Activated CD4-positive, alpha-beta memory T cell treated with anti-CD3 and anti-CD28 coated beads for 36 hours (primary cell): ENCODE data around the gene ARF3. TPM values are rescaled to one million over a fixed set of nuclear protein-coding genes. Genes with fewer than 3 reads are reported as not detected.

Source experiments
- CTCF ChIA-PET: fragments of 350-600 bp; sonication (Branson Sonifier 250); formaldehyde crosslinking; loops from one replicate; lab custom pipeline; 2021; ENCODE audit warnings: antibody characterized with exemption, inconsistent platforms; lab: Charles Lee
- POLR2A ChIA-PET: fragments of 350-600 bp; sonication (Branson Sonifier 250); formaldehyde crosslinking; loops from one replicate; lab custom pipeline; 2021; ENCODE audit warnings: antibody characterized with exemption; lab: Charles Lee
- DNase-seq: peaks from one replicate; pipeline ENCODE4 v3.0.0-alpha.2; 2020
- H3K27ac Mint-ChIP-seq: one replicate; pipeline ENCODE4 v1.8.0; 2021; ENCODE audit warnings: mixed read lengths
- H3K27me3 Mint-ChIP-seq: one replicate; pipeline ENCODE4 v1.8.0; 2021; ENCODE audit warnings: mixed read lengths
- H3K36me3 Mint-ChIP-seq: one replicate; pipeline ENCODE4 v1.8.0; 2021; ENCODE audit warnings: mixed read lengths
- H3K4me1 Mint-ChIP-seq: one replicate; pipeline ENCODE4 v1.8.0; 2021; ENCODE audit warnings: low read depth, mixed read lengths
- H3K4me3 Mint-ChIP-seq: one replicate; pipeline ENCODE4 v1.8.0; 2021; ENCODE audit warnings: mild to moderate bottlenecking, mixed read lengths
- H3K9me3 Mint-ChIP-seq: one replicate; pipeline ENCODE4 v1.8.0; 2021; ENCODE audit warnings: mixed read lengths
- intact Hi-C: fragments of 100-400 bp; cut with micrococcal nuclease; formaldehyde crosslinking; loops from one replicate; pipeline ENCODE4 v1.15.1; 2023
- total RNA-seq, 2 experiments: library from RNA; stranded (reverse); gene quantifications; one replicate each; pipeline ENCODE4 v1.2.3, GENCODE V29; 2021

The ARF3 gene
- total RNA-seq, 2 experiments from 2014 or later = 110 to 121 TPM

- ChIA-PET CTCF (interaction anchor here (0.8 to 14.7 kb wide), 9 partner anchors 14 to 180 kb away, joined by 3 to 168 read pairs (median 6); partner anchors contain the start of genes PRKAG1 and WNT1), POLR2A (no interaction called here)
- Mint-ChIP-seq H3K36me3 (no peaks in the 10 kb centered on the region), H3K27me3 (peaks cover 36% of the 10 kb centered on the region), H3K27ac (no peak overlapping the region), H3K4me1 (peaks cover 24% of the 10 kb centered on the region), H3K9me3 (no peaks in the 10 kb centered on the region), H3K4me3 (no peak overlapping the region)
- no peak for DNase-seq
- intact Hi-C loops = loop anchor here (2.0 to 5.0 kb wide), 2 partner anchors 70 to 92 kb away; partner anchors contain the start of gene FKBP11
Measured at GRCh38 chr12:48994224-48995085, 37.2 kb upstream of the ARF3 start.

- CTCF ChIA-PET = interaction anchor here (0.9 to 14.7 kb wide), 6 partner anchors 14 to 140 kb away, joined by 3 to 168 read pairs (median 9); partner anchors contain the start of gene WNT1
- Mint-ChIP-seq H3K4me1 (peaks cover 20% of the 10 kb centered on the region), H3K36me3 (no peaks in the 10 kb centered on the region), H3K4me3 (no peak overlapping the region), H3K27ac (no peak overlapping the region), H3K27me3 (peaks cover 40% of the 10 kb centered on the region), H3K9me3 (no peaks in the 10 kb centered on the region)
- intact Hi-C loops = loop anchor here (2.0 kb wide), 1 partner anchor 69 kb away; the partner anchor contains the start of gene FKBP11
- POLR2A ChIA-PET = no interaction called here
- DNase-seq = no peak
Measured at GRCh38 chr12:48993787-48994186, 36.5 kb upstream of the ARF3 start.

- H3K36me3 Mint-ChIP-seq = no peaks in the 10 kb centered on the region
- H3K9me3 Mint-ChIP-seq = no peaks in the 10 kb centered on the region
- no peak overlapping the region for H3K4me3 Mint-ChIP-seq
- no peak for DNase-seq
- peaks cover 41% of the 10 kb centered on the region for H3K27me3 Mint-ChIP-seq
- no peak overlapping the region for H3K27ac Mint-ChIP-seq
- ChIA-PET CTCF (interaction anchor here (0.7 to 14.7 kb wide), 7 partner anchors 11 to 138 kb away, joined by 3 to 168 read pairs (median 5); partner anchors contain the start of gene WNT1), POLR2A (no interaction called here)
- intact Hi-C loops = no loop called here
- H3K4me1 Mint-ChIP-seq = peaks cover 12% of the 10 kb centered on the region
Measured at GRCh38 chr12:48991247-48992050, 34.2 kb upstream of the ARF3 start.

GRCh38 chr12:48990552-48990951, 33.3 kb upstream of the ARF3 start:
- Mint-ChIP-seq H3K27ac (no peak overlapping the region), H3K4me3 (no peak overlapping the region), H3K4me1 (peaks cover 11% of the 10 kb centered on the region), H3K27me3 (peaks cover 38% of the 10 kb centered on the region), H3K9me3 (no peaks in the 10 kb centered on the region), H3K36me3 (no peaks in the 10 kb centered on the region)
- CTCF ChIA-PET = interaction anchor here (0.7 to 1.7 kb wide), 5 partner anchors 13 to 138 kb away, joined by 3 to 5 read pairs (median 3); partner anchors contain the start of gene WNT1
- no peak for DNase-seq
- POLR2A ChIA-PET = no interaction called here
- intact Hi-C loops = no loop called here

GRCh38 chr12:48988030-48988649, 30.9 kb upstream of the ARF3 start:
- CTCF ChIA-PET = interaction anchor here (0.6 to 13.5 kb wide), 65 partner anchors 10 to 446 kb away, joined by 3 to 202 read pairs (median 5); partner anchors contain the start of genes ARF3, DDN, DDX23 and DHH
- H3K27me3 Mint-ChIP-seq = peaks cover 24% of the 10 kb centered on the region
- no peak overlapping the region for H3K4me3 Mint-ChIP-seq
- POLR2A ChIA-PET = interaction anchor here (0.7 to 0.9 kb wide), 3 partner anchors 10 to 35 kb away, joined by 3 read pairs; partner anchors contain the start of gene WNT1
- no peak overlapping the region for H3K27ac Mint-ChIP-seq
- intact Hi-C loops = loop anchor here (2.0 kb wide), 1 partner anchor 135 kb away; the partner anchor contains the start of gene DDX23
- peak; percentile 86 for DNase-seq
- H3K36me3 Mint-ChIP-seq = no peaks in the 10 kb centered on the region
- H3K4me1 Mint-ChIP-seq = peaks cover 5% of the 10 kb centered on the region
- no peaks in the 10 kb centered on the region for H3K9me3 Mint-ChIP-seq

- Mint-ChIP-seq H3K36me3 (no peaks in the 10 kb centered on the region), H3K27ac (no peak overlapping the region), H3K4me1 (peaks cover 12% of the 10 kb centered on the region), H3K27me3 (peaks cover 30% of the 10 kb centered on the region), H3K4me3 (no peak overlapping the region), H3K9me3 (no peaks in the 10 kb centered on the region)
- ChIA-PET POLR2A (no interaction called here), CTCF (interaction anchor here (0.7 to 13.5 kb wide), 10 partner anchors 9 to 134 kb away, joined by 3 to 202 read pairs (median 32); partner anchors contain the start of genes ARF3, DDN, WNT1 and WNT10B)
- intact Hi-C loops = no loop called here
- DNase-seq = no peak
Measured at GRCh38 chr12:48986720-48987291, 29.5 kb upstream of the ARF3 start.

- intact Hi-C loops = no loop called here
- POLR2A ChIA-PET = no interaction called here
- Mint-ChIP-seq H3K9me3 (no peaks in the 10 kb centered on the region), H3K4me3 (no peak overlapping the region), H3K4me1 (peaks cover 20% of the 10 kb centered on the region), H3K36me3 (no peaks in the 10 kb centered on the region), H3K27ac (no peak overlapping the region), H3K27me3 (peaks cover 38% of the 10 kb centered on the region)
- CTCF ChIA-PET = interaction anchor here (0.7 to 13.5 kb wide), 9 partner anchors 8 to 133 kb away, joined by 3 to 202 read pairs (median 31); partner anchors contain the start of genes ARF3, DDN, WNT1 and WNT10B
- no peak for DNase-seq
Measured at GRCh38 chr12:48985901-48986300, 28.6 kb upstream of the ARF3 start.

GRCh38 chr12:48985475-48985897, 28.2 kb upstream of the ARF3 start:
- peaks cover 24% of the 10 kb centered on the region for H3K4me1 Mint-ChIP-seq
- ChIA-PET CTCF (interaction anchor here (1.3 to 13.5 kb wide), 6 partner anchors 7 to 113 kb away, joined by 3 to 202 read pairs (median 56); partner anchors contain the start of genes ARF3, DDN, WNT1 and WNT10B), POLR2A (no interaction called here)
- H3K27ac Mint-ChIP-seq = no peak overlapping the region
- DNase-seq = no peak
- peaks cover 42% of the 10 kb centered on the region for H3K27me3 Mint-ChIP-seq
- no peaks in the 10 kb centered on the region for H3K9me3 Mint-ChIP-seq
- intact Hi-C loops = no loop called here
- no peaks in the 10 kb centered on the region for H3K36me3 Mint-ChIP-seq
- H3K4me3 Mint-ChIP-seq = no peak overlapping the region

GRCh38 chr12:48982397-48983080, 25.3 kb upstream of the ARF3 start:
- Mint-ChIP-seq H3K4me1 (peaks cover 44% of the 10 kb centered on the region), H3K27ac (no peak overlapping the region), H3K36me3 (no peaks in the 10 kb centered on the region), H3K9me3 (no peaks in the 10 kb centered on the region), H3K4me3 (no peak overlapping the region), H3K27me3 (peaks cover 45% of the 10 kb centered on the region)
- DNase-seq = no peak
- intact Hi-C loops = loop anchor here (5.0 kb wide), 1 partner anchor 110 kb away; the partner anchor contains the start of gene DHH
- ChIA-PET POLR2A (interaction anchor here (0.8 kb wide), 1 partner anchor 14 kb away, joined by 3 read pairs; no protein-coding TSS in a partner anchor), CTCF (interaction anchor here (0.6 to 13.5 kb wide), 8 partner anchors 15 to 131 kb away, joined by 3 to 202 read pairs (median 4); partner anchors contain the start of genes ARF3, DDN, DDX23 and WNT10B)

- Mint-ChIP-seq H3K36me3 (no peaks in the 10 kb centered on the region), H3K4me1 (peaks cover 52% of the 10 kb centered on the region), H3K4me3 (peak overlapping the region; percentile 44), H3K9me3 (no peaks in the 10 kb centered on the region), H3K27me3 (peaks cover 46% of the 10 kb centered on the region), H3K27ac (peak overlapping the region; percentile 19)
- no peak for DNase-seq
- intact Hi-C loops = loop anchor here (1.0 to 5.0 kb wide), 2 partner anchors 111 to 128 kb away; partner anchors contain the start of gene DHH
- ChIA-PET POLR2A (interaction anchor here (0.8 kb wide), 1 partner anchor 13 kb away, joined by 3 read pairs; no protein-coding TSS in a partner anchor), CTCF (interaction anchor here (3.6 to 13.5 kb wide), 3 partner anchors 14 to 24 kb away, joined by 12 to 202 read pairs (median 168); partner anchors contain the start of genes ARF3, DDN and WNT10B)
Measured at GRCh38 chr12:48981757-48982157, 24.5 kb upstream of the ARF3 start.
